OCI-LY7 (cell line): Measurements from ENCODE around the gene FAM24B. TPM values are rescaled to one million over a fixed set of nuclear protein-coding genes. Genes with fewer than 3 reads are reported as not detected.

ENCODE experiments used
- BruUV-seq: library from RNA; stranded (reverse); fragments of 400-500 nt; replicated peaks from 2 replicates; lab custom pipeline; 2021; lab: Mats Ljungman, UMichigan
- CTCF ChIA-PET: fragments of 300-600 bp; sonication (Branson Sonifier 250); formaldehyde crosslinking; loops from one replicate; lab custom pipeline; 2022; ENCODE audit warnings: antibody characterized with exemption; ENCODE audit not compliant: unreplicated experiment; lab: Charles Lee
- POLR2A ChIA-PET: fragments of 300-600 bp; sonication (Branson Sonifier 250); formaldehyde crosslinking; loops from one replicate; lab custom pipeline; 2022; ENCODE audit warnings: antibody characterized with exemption; lab: Charles Lee
- DNase-seq: peaks from one replicate; pipeline ENCODE4 v3.0.0-alpha.2; 2015; ENCODE audit warnings: low spot score
- H2AFZ ChIP-seq: fragments of 200-600 bp; sonication (generic), shearing (Covaris generic); 2 replicates; pipeline ENCODE4 v1.6.1; 2014; ENCODE audit warnings: mild to moderate bottlenecking, antibody characterized with exemption, low read length, moderate library complexity
- H3K27ac ChIP-seq: fragments of 200-600 bp; sonication (generic); 2 replicates; pipeline ENCODE4 v1.5.1; 2014; ENCODE audit warnings: mixed run types, low read depth, mild to moderate bottlenecking, moderate library complexity, low read length, inconsistent platforms; ENCODE audit not compliant: poor library complexity, severe bottlenecking
- H3K36me3 ChIP-seq: fragments of 200-600 bp; sonication (generic); 2 replicates; pipeline ENCODE4 v1.6.1; 2014; ENCODE audit warnings: mild to moderate bottlenecking, antibody characterized with exemption, low read length, moderate library complexity, mixed read lengths; ENCODE audit not compliant: insufficient read depth
- H3K4me1 ChIP-seq: fragments of 200-600 bp; sonication (generic); 2 replicates; pipeline ENCODE4 v1.5.1; 2014; ENCODE audit warnings: mild to moderate bottlenecking, low read length; ENCODE audit not compliant: insufficient read depth, poor library complexity, severe bottlenecking
- H3K4me2 ChIP-seq: fragments of 200-600 bp; sonication (generic); 2 replicates; pipeline ENCODE4 v1.6.1; 2014; ENCODE audit warnings: mild to moderate bottlenecking, low read length
- H3K4me3 ChIP-seq: fragments of 200-600 bp; sonication (generic); 2 replicates; pipeline ENCODE4 v1.5.1; 2014; ENCODE audit warnings: mild to moderate bottlenecking, low read depth, low read length; ENCODE audit not compliant: poor library complexity, severe bottlenecking
- H3K79me2 ChIP-seq: fragments of 200-600 bp; sonication (generic); 2 replicates; pipeline ENCODE4 v1.6.1; 2016; ENCODE audit warnings: low read depth, mild to moderate bottlenecking, low read length, moderate library complexity, mixed read lengths; ENCODE audit not compliant: insufficient read depth
- H3K9me2 ChIP-seq: fragments of 200-600 bp; sonication (generic); 2 replicates; pipeline ENCODE4 v1.6.1; 2016; ENCODE audit warnings: mild to moderate bottlenecking, low read length, mixed read lengths; ENCODE audit not compliant: insufficient read depth
- H3K9me3 ChIP-seq: fragments of 200-600 bp; sonication (generic); 2 replicates; pipeline ENCODE4 v1.6.1; 2014; ENCODE audit warnings: mild to moderate bottlenecking, mixed run types, low read length, mixed read lengths
- H4K20me1 ChIP-seq: fragments of 200-600 bp; sonication (generic); 2 replicates; pipeline ENCODE4 v1.6.1; 2014; ENCODE audit warnings: mild to moderate bottlenecking, antibody characterized with exemption, low read length, moderate library complexity, mixed read lengths; ENCODE audit not compliant: insufficient read depth
- CTCF ChIP-seq: fragments of 200-600 bp; sonication (generic); conservative IDR thresholded peaks from 2 replicates; pipeline ENCODE4 v1.5.1; 2014; ENCODE audit warnings: mild to moderate bottlenecking, antibody characterized with exemption, low read length, moderate library complexity, mixed read lengths
- EZH2phosphoT487 ChIP-seq: fragments of 200-600 bp; sonication (generic); IDR thresholded peaks from 2 replicates; pipeline ENCODE4 v1.6.1; 2018; ENCODE audit warnings: low read depth, borderline replicate concordance, mild to moderate bottlenecking, mixed run types, antibody characterized with exemption, low read length, moderate library complexity, mixed read lengths
- intact Hi-C: fragments of 100-400 bp; cut with micrococcal nuclease; formaldehyde crosslinking; loops from one replicate; pipeline ENCODE4 v1.10.0; 2022; ENCODE audit not compliant: unreplicated experiment
- total RNA-seq, 2 experiments: library from RNA; depleted of rRNA in 1 of 2; stranded (reverse); fragments of >200 nt in 1 of 2; shearing (Covaris generic) in 1 of 2; gene quantifications; 2 replicates each; pipeline ENCODE4 v1.2.3, GENCODE V29; 2014 to 2022

Gene FAM24B
- total RNA-seq, 2 experiments from 2014 or later: 10.1 to 11.1 TPM

- Histone ChIP-seq H3K79me2 (no peaks in the 10 kb centered on the region), H3K9me2 (no peaks in the 10 kb centered on the region), H4K20me1 (no peaks in the 10 kb centered on the region), H3K36me3 (0 out of 2 replicates have a peak, but pooled peaks cover 4% of the 10 kb centered on the region), H3K9me3 (no peaks in the 10 kb centered on the region), H3K4me2 (no peak overlapping the region), H3K4me3 (no peak overlapping the region), H3K4me1 (peaks cover 7% of the 10 kb centered on the region), H2AFZ (no peak overlapping the region), H3K27ac (no peak overlapping the region)
- POLR2A ChIA-PET: interaction anchor here (1.1 kb wide), 1 partner anchor 129 kb away, joined by 3 read pairs; the partner anchor contains the start of gene PSTK
- no peak for DNase-seq
- BruUV-seq: no TSS peak
- intact Hi-C loops: no loop called here
- no peak for TF ChIP-seq EZH2phosphoT487
- no peak for TF ChIP-seq CTCF
- CTCF ChIA-PET: no interaction called here
These were observed 28.4 kb downstream of the FAM24B start for GRCh38 chr10:122850705-122851640.

- CTCF ChIA-PET: no interaction called here
- intact Hi-C loops: no loop called here
- H3K4me2 ChIP-seq: no peak overlapping the region
These were observed 29.3 kb downstream of the FAM24B start for GRCh38 chr10:122849900-122850605.

More at GRCh38 chr10:122849900-122850605, 29.3 kb downstream of the FAM24B start:
- TF ChIP-seq EZH2phosphoT487 (no peak), CTCF (no peak)
- Histone ChIP-seq H3K27ac (no peak overlapping the region), H3K4me1 (peaks cover 7% of the 10 kb centered on the region), H3K79me2 (no peaks in the 10 kb centered on the region), H3K36me3 (0 out of 2 replicates have a peak, but pooled peaks cover 4% of the 10 kb centered on the region), H3K9me2 (no peaks in the 10 kb centered on the region), H2AFZ (no peak overlapping the region), H4K20me1 (no peaks in the 10 kb centered on the region), H3K9me3 (no peaks in the 10 kb centered on the region), H3K4me3 (no peak overlapping the region)
- POLR2A ChIA-PET: interaction anchor here (1.1 kb wide), 1 partner anchor 130 kb away, joined by 3 read pairs; the partner anchor contains the start of gene PSTK
- no peak for DNase-seq
- no TSS peak for BruUV-seq
